Trophoblast cell (in vitro differentiated cells and primary cell): ENCODE measurements around the gene METTL26. TPM values are rescaled to one million over a fixed set of nuclear protein-coding genes. Genes with fewer than 3 reads are reported as not detected.

Source experiments
- DNase-seq, 2 donors: peaks; one replicate each; pipeline ENCODE4 v3.0.0-alpha.2; 2016
- H2AFZ ChIP-seq: 2 replicates; pipeline ENCODE4 v1.6.1; 2013; ENCODE audit warnings: low read length, moderate library complexity, mild to moderate bottlenecking; ENCODE audit not compliant: insufficient read depth, poor library complexity
- H2AK5ac ChIP-seq: 2 replicates; pipeline ENCODE4 v1.6.1; 2013; ENCODE audit warnings: mild to moderate bottlenecking, low read length
- H2BK120ac ChIP-seq: 2 replicates; pipeline ENCODE4 v1.6.1; 2013; ENCODE audit warnings: low read length, mild to moderate bottlenecking, moderate library complexity; ENCODE audit not compliant: insufficient read depth, poor library complexity
- H2BK12ac ChIP-seq: 2 replicates; pipeline ENCODE4 v1.6.1; 2013; ENCODE audit warnings: mild to moderate bottlenecking, low read length, moderate library complexity
- H2BK5ac ChIP-seq: 2 replicates; pipeline ENCODE4 v1.6.1; 2013; ENCODE audit warnings: low read length, low read depth, moderate library complexity, mild to moderate bottlenecking; ENCODE audit not compliant: poor library complexity
- H3K14ac ChIP-seq: 2 replicates; pipeline ENCODE4 v1.6.1; 2013; ENCODE audit warnings: mild to moderate bottlenecking, low read length
- H3K18ac ChIP-seq: 2 replicates; pipeline ENCODE4 v1.6.1; 2013; ENCODE audit warnings: mild to moderate bottlenecking, low read length
- H3K23ac ChIP-seq: 2 replicates; pipeline ENCODE4 v1.6.1; 2013; ENCODE audit warnings: low read length
- H3K27ac ChIP-seq: 2 replicates; pipeline ENCODE4 v1.5.1; 2013; ENCODE audit warnings: low read depth, mild to moderate bottlenecking, inconsistent platforms, low read length, moderate library complexity
- H3K27me3 ChIP-seq: 2 replicates; pipeline ENCODE4 v1.6.1; 2013; ENCODE audit warnings: inconsistent platforms, mild to moderate bottlenecking, low read length, moderate library complexity; ENCODE audit not compliant: insufficient read depth
- H3K36me3 ChIP-seq, 2 experiments: 1 replicate in 1 of 2; 2 replicates in 1 of 2; pipeline ENCODE4 v1.6.1; 2013; ENCODE audit warnings: low read length in 2 of 2, mild to moderate bottlenecking in 2 of 2, moderate library complexity in 1 of 2; ENCODE audit not compliant: insufficient read depth in 2 of 2, control insufficient read depth in 1 of 2
- H3K4ac ChIP-seq: 2 replicates; pipeline ENCODE4 v1.6.1; 2013; ENCODE audit warnings: low read depth, mild to moderate bottlenecking, low read length, moderate library complexity
- H3K4me1 ChIP-seq, 2 experiments: 1 replicate in 1 of 2; 2 replicates in 1 of 2; pipeline ENCODE4 v1.6.1; 2013; ENCODE audit warnings: low read length in 2 of 2, mild to moderate bottlenecking in 2 of 2, moderate library complexity in 1 of 2; ENCODE audit not compliant: insufficient read depth in 2 of 2, control insufficient read depth in 1 of 2
- H3K4me2 ChIP-seq: 2 replicates; pipeline ENCODE4 v1.6.1; 2013; ENCODE audit warnings: inconsistent platforms, mild to moderate bottlenecking, low read length, moderate library complexity
- H3K4me3 ChIP-seq: 2 replicates; pipeline ENCODE4 v1.5.1; 2013; ENCODE audit warnings: mild to moderate bottlenecking, low read depth, low read length, inconsistent platforms
- H3K79me1 ChIP-seq: one replicate; pipeline ENCODE4 v1.6.1; 2013; ENCODE audit warnings: low read length
- H3K79me2 ChIP-seq: 2 replicates; pipeline ENCODE4 v1.6.1; 2013; ENCODE audit warnings: low read length, mild to moderate bottlenecking; ENCODE audit not compliant: control insufficient read depth, insufficient read depth, poor library complexity
- H3K9ac ChIP-seq: 2 replicates; pipeline ENCODE4 v1.6.1; 2013; ENCODE audit warnings: mild to moderate bottlenecking, low read length
- H3K9me3 ChIP-seq: 2 replicates; pipeline ENCODE4 v1.6.1; 2013; ENCODE audit warnings: low read depth, mild to moderate bottlenecking, control low read depth, inconsistent platforms, low read length; ENCODE audit not compliant: insufficient read depth
- H4K12ac ChIP-seq: 2 replicates; pipeline ENCODE4 v1.6.1; 2013; ENCODE audit warnings: low read depth, mild to moderate bottlenecking, low read length, moderate library complexity
- H4K8ac ChIP-seq: 2 replicates; pipeline ENCODE4 v1.6.1; 2013; ENCODE audit warnings: low read depth, mild to moderate bottlenecking, low read length, moderate library complexity
- H4K91ac ChIP-seq: one replicate; pipeline ENCODE4 v1.6.1; 2013; ENCODE audit warnings: low read depth, mild to moderate bottlenecking, low read length, moderate library complexity
- WGBS: extraction: QIAGEN DNeasy Blood & Tissue Kit; methylation state at CpG from one replicate; pipeline ENCODE4 v1.1.7; 2013; ENCODE audit warnings: missing lambda C conversion rate; ENCODE audit not compliant: insufficient read length, insufficient coverage; ENCODE audit errors: extremely low coverage; 5-methylcytosine and 5-hydroxymethylcytosine counted together
- polyA plus RNA-seq: library from polyadenylated mRNA; stranded (reverse); fragments of 200-250 nt; gene quantifications from 2 replicates; pipeline ENCODE4 v1.2.3, GENCODE V29; 2013

METTL26 gene
- polyA plus RNA-seq: 67.5 and 72.3 TPM in 2 replicates

DNA sequence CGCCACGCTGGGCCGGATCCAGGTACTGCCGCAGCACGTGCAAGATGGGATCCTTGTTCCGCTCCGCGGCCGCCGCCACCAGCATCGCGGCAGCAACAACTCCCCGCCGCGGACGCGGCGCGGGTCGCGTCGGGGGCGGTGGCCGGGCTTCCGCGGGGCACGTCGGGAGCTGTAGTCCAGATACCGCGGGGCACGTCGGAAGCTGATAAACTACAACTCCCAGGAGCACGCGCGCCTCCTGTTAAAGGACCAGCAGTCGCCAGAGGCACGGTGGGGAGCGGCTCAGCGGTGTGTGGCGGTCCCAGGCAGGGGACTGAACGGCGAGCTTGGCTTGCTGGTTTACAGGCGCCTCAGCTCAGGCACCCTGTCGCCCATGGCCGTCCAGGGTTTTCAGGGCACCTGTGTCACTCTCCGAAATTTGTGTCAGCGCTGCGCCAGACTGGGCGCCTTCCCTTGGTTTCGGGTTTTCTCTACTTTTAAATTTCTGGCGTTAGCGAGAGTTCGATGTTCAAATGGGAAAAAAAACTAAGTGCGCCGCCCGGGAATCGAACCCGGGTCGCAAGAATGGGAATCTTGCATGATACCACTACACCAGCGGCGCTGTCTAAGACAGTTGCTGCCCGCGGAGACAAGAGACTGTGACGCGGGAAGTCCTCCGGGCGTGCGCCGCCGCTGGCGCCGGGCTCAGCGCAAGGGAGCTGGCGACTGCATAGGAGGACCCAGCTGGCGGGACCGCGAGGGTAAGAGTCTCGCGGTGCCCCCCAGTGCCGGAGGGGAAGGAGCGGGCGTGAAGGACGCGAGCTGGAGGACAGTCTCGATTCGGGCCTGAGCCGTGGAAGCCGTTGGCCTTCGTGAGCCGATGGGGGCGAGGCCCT, at the start of gene METTL26:
TSS of gene METTL26 (minus strand) at position 100 of the 875 bp plus-strand sequence. CDS start at position 85, 15 bp downstream.
- Histone ChIP-seq H3K79me2 (peaks cover 12% of the 10 kb centered on the region), H3K27ac (peak within 1 kb of the TSS; percentile 86), H3K36me3 (peaks cover 27 to 29% of the 10 kb centered on the region in 2 experiments), H3K14ac (peak within 1 kb of the TSS; percentile 98), H4K12ac (peak within 1 kb of the TSS; percentile 78), H2BK120ac (peak within 1 kb of the TSS; percentile 90), H2AFZ (peak within 1 kb of the TSS; percentile 85), H3K9me3 (no peaks in the 10 kb centered on the region), H3K4me2 (peak within 1 kb of the TSS; percentile 89), H2AK5ac (peak within 1 kb of the TSS; percentile 81), H3K4ac (peak within 1 kb of the TSS; percentile 81), H3K4me3 (peak within 1 kb of the TSS; percentile 98), H2BK12ac (peak within 1 kb of the TSS; percentile 58), H3K23ac (no peak within 1 kb of the TSS), H3K79me1 (peaks cover 17% of the 10 kb centered on the region), H4K8ac (peak within 1 kb of the TSS; percentile 96), H2BK5ac (peak within 1 kb of the TSS; percentile 91), H3K4me1 (peaks cover 17 to 22% of the 10 kb centered on the region in 2 experiments), H4K91ac (peak within 1 kb of the TSS; percentile 91), H3K9ac (peak within 1 kb of the TSS; percentile 90), H3K27me3 (no peaks in the 10 kb centered on the region), H3K18ac (peak within 1 kb of the TSS; percentile 90)
- WGBS: no CpG with 5 or more reads among the region's 91 CpGs
- peak; percentile 94 to 96 for DNase-seq

DNA sequence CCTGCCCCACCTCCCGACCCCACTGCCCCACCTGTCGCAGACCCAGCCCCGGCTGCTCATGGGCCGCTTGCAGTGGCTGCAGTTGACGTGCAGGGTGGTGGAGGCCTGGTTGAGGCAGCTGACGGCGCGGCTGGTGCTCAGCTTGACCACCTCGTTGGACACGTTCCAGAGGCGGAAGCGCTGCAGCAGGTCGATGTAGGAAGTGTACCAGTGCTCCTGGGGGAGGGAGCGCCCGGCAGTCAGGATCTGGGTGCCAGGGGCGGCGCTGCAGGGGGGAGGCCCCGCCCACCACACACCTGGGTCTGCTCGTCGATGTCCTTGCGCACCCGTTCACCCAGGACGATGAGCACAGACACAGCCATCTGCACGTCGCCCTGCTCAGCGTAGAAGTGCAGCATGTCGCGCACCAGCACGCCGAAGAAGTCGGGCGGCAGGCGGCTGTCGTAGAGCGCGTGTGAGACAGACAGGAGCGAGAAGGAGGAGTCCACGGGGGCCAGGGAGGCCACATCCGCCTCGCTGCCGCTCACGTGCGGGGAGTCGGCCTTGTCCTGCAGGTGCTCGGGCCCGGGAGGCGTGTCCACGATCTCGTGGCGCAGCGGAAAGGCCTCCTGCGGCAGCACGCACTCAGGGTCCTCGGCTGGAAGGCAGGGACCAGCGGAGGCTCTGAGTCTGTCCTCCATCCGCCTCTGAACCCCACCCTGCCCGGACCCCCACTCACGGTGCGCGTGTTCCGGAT, 49.0 kb upstream of the METTL26 start:
- Histone ChIP-seq H4K12ac (no peak overlapping the region), H2BK120ac (no peak overlapping the region), H3K23ac (no peak overlapping the region), H3K79me1 (peaks cover 14% of the 10 kb centered on the region), H3K9ac (no peak overlapping the region), H3K27ac (no peak overlapping the region), H4K8ac (peak overlapping the region; percentile 24), H2BK5ac (no peak overlapping the region), H3K36me3 (peaks cover 54 to 57% of the 10 kb centered on the region in 2 experiments), H2AFZ (no peak overlapping the region), H3K4me1 (peaks cover 28 to 34% of the 10 kb centered on the region in 2 experiments), H3K27me3 (no peaks in the 10 kb centered on the region), H3K4me2 (no peak overlapping the region), H4K91ac (no peak overlapping the region), H3K79me2 (peaks cover 20% of the 10 kb centered on the region), H3K14ac (no peak overlapping the region), H3K18ac (no peak overlapping the region), H2AK5ac (no peak overlapping the region), H3K9me3 (peaks cover 6% of the 10 kb centered on the region), H3K4ac (no peak overlapping the region), H2BK12ac (no peak overlapping the region), H3K4me3 (peak overlapping the region; percentile 10)
- WGBS: no CpG with 5 or more reads among the region's 61 CpGs
- no peak for DNase-seq

DNA sequence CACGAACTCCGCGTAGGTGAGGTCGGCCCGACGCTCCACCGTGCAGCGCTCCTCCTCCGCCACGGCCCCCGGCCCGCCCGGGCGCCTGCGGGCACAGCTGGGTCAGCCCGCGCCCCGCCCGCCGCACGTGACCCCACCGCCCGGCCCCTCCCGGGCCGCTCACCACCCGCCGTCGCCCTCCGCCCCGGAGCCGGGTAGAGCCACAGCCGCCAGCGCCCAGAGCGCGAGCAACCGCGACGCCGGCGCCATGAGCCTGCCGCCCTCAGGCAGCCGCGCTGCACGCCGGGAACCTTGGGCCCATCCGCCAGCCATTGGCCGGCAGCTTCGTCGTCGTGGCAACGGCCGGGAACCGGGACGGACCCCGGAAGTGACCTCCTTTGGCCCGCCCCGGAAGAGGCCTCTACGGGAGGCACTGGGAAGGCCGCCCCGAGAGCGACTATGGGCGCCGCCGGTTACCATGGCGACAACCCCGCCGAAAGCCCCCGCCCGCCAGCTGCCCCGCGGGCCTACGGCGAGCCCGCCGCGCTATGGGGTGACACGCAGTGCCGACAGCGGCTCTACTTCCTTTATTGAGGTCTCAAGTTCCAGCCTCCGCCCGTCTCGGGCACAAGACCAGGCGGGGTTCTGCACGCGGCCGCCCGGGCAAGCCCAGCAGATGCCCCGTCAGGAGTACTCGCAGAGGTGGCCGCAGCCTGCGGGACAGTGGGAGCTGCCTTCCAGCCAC, 48.1 kb upstream of the METTL26 start, which contains the start of gene JMJD8:
TSS of gene JMJD8 (minus strand) at position 264 of the 724 bp plus-strand sequence. CDS start at position 249, 15 bp downstream.
- H2AFZ ChIP-seq: peak within 1 kb of the TSS; percentile 70
- peaks cover 54 to 57% of the 10 kb centered on the region in 2 experiments for H3K36me3 ChIP-seq
- H4K91ac ChIP-seq: peak within 1 kb of the TSS; percentile 92
- no CpG with 5 or more reads among the region's 91 CpGs for WGBS
- H3K4me2 ChIP-seq: peak within 1 kb of the TSS; percentile 90
- H2AK5ac ChIP-seq: peak within 1 kb of the TSS; percentile 97
- peak within 1 kb of the TSS; percentile 18 for H3K4ac ChIP-seq
- H2BK5ac ChIP-seq: peak within 1 kb of the TSS; percentile 47
- H3K79me1 ChIP-seq: peaks cover 14% of the 10 kb centered on the region
- peaks cover 21% of the 10 kb centered on the region for H3K79me2 ChIP-seq
- peak within 1 kb of the TSS; percentile 81 for H4K12ac ChIP-seq
- peak within 1 kb of the TSS; percentile 59 for H3K27ac ChIP-seq
- peaks cover 24 to 32% of the 10 kb centered on the region in 2 experiments for H3K4me1 ChIP-seq
- peak within 1 kb of the TSS; percentile 81 for H3K9ac ChIP-seq
- peaks cover 6% of the 10 kb centered on the region for H3K9me3 ChIP-seq
- peak within 1 kb of the TSS; percentile 92 for H4K8ac ChIP-seq
- H3K23ac ChIP-seq: no peak within 1 kb of the TSS
- peak within 1 kb of the TSS; percentile 55 for H2BK120ac ChIP-seq
- H2BK12ac ChIP-seq: no peak within 1 kb of the TSS
- peak within 1 kb of the TSS; percentile 60 for H3K18ac ChIP-seq
- peak; percentile 94 to 95 for DNase-seq
- H3K14ac ChIP-seq: peak within 1 kb of the TSS; percentile 97
- peak within 1 kb of the TSS; percentile 98 for H3K4me3 ChIP-seq
- no peaks in the 10 kb centered on the region for H3K27me3 ChIP-seq
